Nephron progenitor cell (in vitro differentiated cells): ENCODE data around the gene EIF3L.

ENCODE experiments used
- DNase-seq: peaks from one replicate; pipeline ENCODE4 v3.0.0; 2021
- H3K27ac Mint-ChIP-seq: 2 replicates; pipeline ENCODE4 v1.8.0; 2021; ENCODE audit warnings: mild to moderate bottlenecking, moderate library complexity, mixed read lengths
- H3K27me3 Mint-ChIP-seq: 2 replicates; pipeline ENCODE4 v1.8.0; 2021; ENCODE audit warnings: mild to moderate bottlenecking, low read depth, mixed read lengths; ENCODE audit not compliant: poor library complexity
- H3K36me3 Mint-ChIP-seq: 2 replicates; pipeline ENCODE4 v1.8.0; 2021; ENCODE audit warnings: low read depth, mixed read lengths
- H3K4me1 Mint-ChIP-seq: 2 replicates; pipeline ENCODE4 v1.8.0; 2021; ENCODE audit warnings: mixed read lengths
- H3K4me3 Mint-ChIP-seq: 2 replicates; pipeline ENCODE4 v1.8.0; 2021; ENCODE audit warnings: mild to moderate bottlenecking, moderate library complexity, mixed read lengths
- H3K9me3 Mint-ChIP-seq: 2 replicates; pipeline ENCODE4 v1.8.0; 2021; ENCODE audit warnings: mild to moderate bottlenecking, moderate library complexity, mixed read lengths
- TF ChIP-seq, protein P1 (sequence below): fragments of 200-600 bp; sonication (generic); IDR thresholded peaks from 2 replicates; pipeline ENCODE4 v1.5.0; 2021; ENCODE audit warnings: antibody characterized with exemption

Gene EIF3L

DNA sequence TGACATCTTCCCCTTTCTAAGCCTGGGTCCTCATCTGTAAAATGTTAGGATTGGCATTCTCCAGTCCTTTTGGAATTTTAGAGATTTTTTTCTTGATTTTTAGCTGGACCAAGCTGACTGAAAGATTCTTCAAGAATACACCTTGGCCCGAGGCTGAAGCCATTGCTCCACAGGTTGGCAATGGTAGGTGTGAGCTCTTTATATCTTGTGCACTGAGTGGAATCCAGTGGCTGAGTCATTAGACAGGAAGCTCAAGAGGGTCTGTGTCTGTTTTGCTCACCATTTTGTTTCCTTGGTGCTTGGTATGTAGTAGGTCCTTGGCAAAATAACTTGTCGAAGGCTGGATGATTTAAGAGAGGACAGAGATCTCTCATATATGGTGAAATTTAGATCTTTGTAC, 6.2 kb downstream of the EIF3L start:
- Mint-ChIP-seq H3K4me1 (peaks cover 9% of the 10 kb centered on the region), H3K9me3 (no peaks in the 10 kb centered on the region), H3K27me3 (no peaks in the 10 kb centered on the region), H3K36me3 (peaks cover 80% of the 10 kb centered on the region), H3K4me3 (no peak overlapping the region), H3K27ac (no peak overlapping the region)
- no peak for DNase-seq
- TF ChIP-seq, protein P1, sequence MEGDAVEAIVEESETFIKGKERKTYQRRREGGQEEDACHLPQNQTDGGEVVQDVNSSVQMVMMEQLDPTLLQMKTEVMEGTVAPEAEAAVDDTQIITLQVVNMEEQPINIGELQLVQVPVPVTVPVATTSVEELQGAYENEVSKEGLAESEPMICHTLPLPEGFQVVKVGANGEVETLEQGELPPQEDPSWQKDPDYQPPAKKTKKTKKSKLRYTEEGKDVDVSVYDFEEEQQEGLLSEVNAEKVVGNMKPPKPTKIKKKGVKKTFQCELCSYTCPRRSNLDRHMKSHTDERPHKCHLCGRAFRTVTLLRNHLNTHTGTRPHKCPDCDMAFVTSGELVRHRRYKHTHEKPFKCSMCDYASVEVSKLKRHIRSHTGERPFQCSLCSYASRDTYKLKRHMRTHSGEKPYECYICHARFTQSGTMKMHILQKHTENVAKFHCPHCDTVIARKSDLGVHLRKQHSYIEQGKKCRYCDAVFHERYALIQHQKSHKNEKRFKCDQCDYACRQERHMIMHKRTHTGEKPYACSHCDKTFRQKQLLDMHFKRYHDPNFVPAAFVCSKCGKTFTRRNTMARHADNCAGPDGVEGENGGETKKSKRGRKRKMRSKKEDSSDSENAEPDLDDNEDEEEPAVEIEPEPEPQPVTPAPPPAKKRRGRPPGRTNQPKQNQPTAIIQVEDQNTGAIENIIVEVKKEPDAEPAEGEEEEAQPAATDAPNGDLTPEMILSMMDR, result no peak

DNA sequence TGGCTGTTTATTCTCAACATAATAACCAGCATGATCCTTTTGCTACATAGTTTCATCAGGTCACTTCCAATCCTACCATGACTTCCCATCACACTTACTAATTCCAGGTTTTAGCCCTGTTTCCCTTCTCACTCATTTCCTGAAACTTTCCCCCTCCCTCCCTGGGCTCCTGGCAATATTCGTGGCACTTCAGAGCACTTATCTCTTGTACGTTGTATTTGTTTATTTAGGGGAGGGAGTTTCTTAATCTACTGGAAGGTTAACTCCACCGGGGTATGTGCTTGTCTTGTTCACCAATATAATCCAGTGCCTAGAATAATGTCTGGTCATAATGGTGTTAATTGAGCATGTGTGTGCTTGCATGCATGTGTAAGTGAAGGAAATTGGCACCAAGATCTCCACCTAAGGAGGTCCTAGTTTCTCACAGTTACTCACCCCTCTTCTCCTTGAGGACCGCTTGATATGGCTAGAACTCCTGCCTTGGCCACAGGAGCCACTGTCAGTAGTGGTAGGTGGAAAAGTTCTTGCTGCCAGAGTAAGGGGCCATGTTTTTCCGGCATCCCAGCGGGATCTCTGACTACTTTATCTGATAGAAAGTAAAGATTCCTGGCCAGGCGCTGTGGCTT, 11.7 kb downstream of the EIF3L start:
- Mint-ChIP-seq H3K36me3 (peaks cover 82% of the 10 kb centered on the region), H3K27ac (peak overlapping the region; percentile 18), H3K4me1 (no peaks in the 10 kb centered on the region), H3K27me3 (no peaks in the 10 kb centered on the region), H3K4me3 (no peak overlapping the region), H3K9me3 (no peaks in the 10 kb centered on the region)
- no peak for DNase-seq
- TF ChIP-seq, protein P1, result no peak

DNA sequence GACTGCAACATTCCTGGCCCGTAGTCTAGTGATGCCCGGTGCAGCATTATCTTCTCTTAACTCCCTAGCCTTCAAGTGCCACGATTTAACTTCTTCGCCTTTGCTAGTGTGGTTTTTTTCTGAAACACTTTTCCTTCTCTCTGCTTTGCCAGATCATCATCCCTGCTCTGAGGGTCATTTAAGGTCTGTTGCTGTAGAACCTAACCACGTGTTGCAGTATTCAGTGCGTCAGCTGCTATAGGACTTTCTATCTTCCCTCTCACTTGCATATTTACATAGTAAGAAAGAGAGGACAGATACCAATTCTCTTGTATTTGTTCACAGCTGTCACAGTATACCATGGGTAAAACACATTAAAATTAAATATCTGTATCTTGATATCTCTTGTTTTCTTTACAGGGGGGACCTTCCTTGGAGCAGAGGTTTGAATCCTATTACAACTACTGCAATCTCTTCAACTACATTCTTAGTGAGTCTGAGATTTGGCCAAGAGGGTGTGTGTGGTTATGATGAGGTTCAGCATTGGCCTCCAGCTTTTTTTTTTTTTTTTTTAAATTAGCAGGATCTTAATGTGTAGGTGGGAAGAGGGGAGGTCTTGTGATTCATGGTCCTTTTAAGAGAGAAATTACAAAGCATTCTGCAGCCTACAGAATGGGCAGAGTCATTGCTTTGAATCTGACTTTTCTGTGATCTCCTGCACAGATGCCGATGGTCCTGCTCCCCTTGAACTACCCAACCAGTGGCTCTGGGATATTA, 13.5 kb downstream of the EIF3L start:
- H3K9me3 Mint-ChIP-seq, result no peaks in the 10 kb centered on the region

DNA sequence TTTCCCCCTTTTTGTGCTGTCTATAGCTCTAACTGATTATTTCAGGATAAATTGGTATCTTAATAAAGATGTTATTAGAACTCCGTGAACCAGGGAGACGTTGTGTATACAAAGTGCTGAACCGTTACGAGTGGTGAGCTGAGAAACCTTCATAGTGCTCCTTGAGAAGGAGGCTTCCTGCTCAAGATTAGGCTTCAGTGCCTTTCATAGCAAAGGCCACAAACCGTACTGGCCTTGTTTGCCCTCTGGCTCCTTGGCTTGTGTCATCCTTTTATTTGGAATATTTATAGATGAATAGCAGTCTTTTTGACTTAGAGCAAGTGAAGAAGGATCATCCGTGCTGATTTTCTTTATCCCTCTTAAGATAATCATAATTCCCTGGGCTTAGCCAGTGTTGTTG, 16.3 kb downstream of the EIF3L start:
- H3K36me3 Mint-ChIP-seq, result peaks cover 77% of the 10 kb centered on the region
- H3K27me3 Mint-ChIP-seq, result no peaks in the 10 kb centered on the region
- no peak for DNase-seq
- TF ChIP-seq, protein P1, result no peak
- H3K9me3 Mint-ChIP-seq, result no peaks in the 10 kb centered on the region
- H3K27ac Mint-ChIP-seq, result no peak overlapping the region
- H3K4me3 Mint-ChIP-seq, result no peak overlapping the region
- no peaks in the 10 kb centered on the region for H3K4me1 Mint-ChIP-seq

More for the DNA sequence above, 13.5 kb downstream of the EIF3L start:
- no peak for DNase-seq
- Mint-ChIP-seq H3K4me1 (no peaks in the 10 kb centered on the region), H3K27ac (no peak overlapping the region), H3K27me3 (no peaks in the 10 kb centered on the region), H3K36me3 (peaks cover 81% of the 10 kb centered on the region), H3K4me3 (no peak overlapping the region)
- TF ChIP-seq, protein P1, result no peak

DNA sequence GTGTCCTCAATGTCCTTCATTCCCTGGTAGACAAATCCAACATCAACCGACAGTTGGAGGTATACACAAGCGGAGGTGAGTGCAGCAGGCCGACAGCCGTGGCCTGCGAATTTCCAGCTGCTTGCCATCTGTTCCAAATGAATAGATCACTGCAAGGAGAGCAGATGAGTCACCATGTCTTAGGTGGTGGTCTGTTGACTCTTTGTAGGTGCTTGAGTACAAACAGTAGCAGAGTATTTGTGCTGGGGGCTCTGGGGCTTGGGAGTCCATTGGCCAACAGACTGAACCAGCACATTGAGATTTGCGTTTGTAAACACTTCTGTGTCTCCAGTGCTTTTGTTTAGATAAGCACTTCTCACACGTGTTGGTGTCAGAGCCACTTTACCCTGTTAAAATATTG, 21.1 kb downstream of the EIF3L start:
- H3K36me3 Mint-ChIP-seq, result peaks cover 76% of the 10 kb centered on the region
- H3K4me3 Mint-ChIP-seq, result no peak overlapping the region

More for the DNA sequence above, 21.1 kb downstream of the EIF3L start:
- no peaks in the 10 kb centered on the region for H3K27me3 Mint-ChIP-seq
- TF ChIP-seq, protein P1, result no peak
- H3K9me3 Mint-ChIP-seq, result no peaks in the 10 kb centered on the region
- DNase-seq, result no peak
- H3K27ac Mint-ChIP-seq, result no peak overlapping the region
- no peaks in the 10 kb centered on the region for H3K4me1 Mint-ChIP-seq
